Measurements from ENCODE around the gene TEPSIN.
A peak's percentile ranks its signal among the peaks of the same experiment; 100 is the strongest.

The TEPSIN gene

DNA sequence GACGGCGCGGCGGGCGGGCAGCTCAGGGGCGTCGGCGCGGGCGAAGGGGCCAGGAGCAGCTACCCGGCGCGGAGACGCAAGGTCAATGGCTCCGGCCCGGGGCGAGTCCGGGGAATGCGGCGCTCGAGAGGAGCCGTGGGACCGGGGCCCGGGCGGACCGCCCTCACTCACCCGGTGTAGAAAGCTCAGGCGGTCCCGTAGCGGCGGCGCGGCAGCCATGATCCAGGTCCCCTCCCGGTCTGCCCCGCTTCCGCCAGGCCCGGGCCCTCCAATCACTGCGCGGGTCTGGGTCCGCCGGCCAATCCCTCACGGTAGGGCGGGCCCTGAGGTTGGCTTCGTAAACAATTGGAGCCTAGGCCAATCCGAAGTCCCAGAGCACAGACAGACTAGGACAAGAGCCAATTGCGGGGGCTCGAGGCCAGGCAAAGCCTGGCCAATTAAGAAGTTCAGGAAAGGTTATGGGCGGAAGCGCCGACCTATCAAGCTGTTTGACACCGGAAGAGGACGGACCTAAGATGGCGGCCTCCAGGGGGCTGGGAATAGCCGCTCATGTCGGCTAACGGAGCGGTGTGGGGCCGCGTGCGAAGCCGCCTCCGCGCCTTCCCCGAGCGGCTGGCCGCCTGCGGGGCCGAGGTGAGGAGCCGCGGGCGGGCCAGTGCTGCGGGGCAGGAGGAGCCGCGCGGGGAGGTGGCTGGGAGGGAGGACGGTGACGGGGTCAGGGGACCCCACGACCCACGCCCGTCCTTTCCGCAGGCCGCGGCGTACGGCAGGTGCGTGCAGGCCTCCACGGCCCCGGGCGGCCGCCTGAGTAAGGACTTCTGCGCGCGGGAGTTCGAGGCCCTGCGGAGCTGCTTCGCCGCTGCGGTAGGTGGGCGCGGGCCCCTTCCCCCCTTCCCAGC, at the start of gene TEPSIN, which contains the start of gene NDUFAF8:
TEPSIN (minus strand) TSS at position 241 of the 899 bp plus-strand sequence; CDS start at position 219, 22 bp downstream.
NDUFAF8 (plus strand) TSS at position 504 of the 899 bp plus-strand sequence; CDS start at position 550, 46 bp downstream.
- DNase-seq (ENCODE audit: low spot score), result peak; percentile 100

GRCh38 chr17:81287741-81288430, 49.0 kb upstream of the TEPSIN start:
- no peak for DNase-seq (ENCODE audit: low spot score)

GRCh38 chr17:81287152-81287551, 48.3 kb upstream of the TEPSIN start:
- DNase-seq (ENCODE audit: low spot score), result no peak

GRCh38 chr17:81286491-81287145, 47.8 kb upstream of the TEPSIN start:
- no peak for DNase-seq (ENCODE audit: low spot score)

GRCh38 chr17:81285894-81286293, 47.0 kb upstream of the TEPSIN start:
- DNase-seq (ENCODE audit: low spot score), result no peak

GRCh38 chr17:81285179-81285878, 46.5 kb upstream of the TEPSIN start:
- peak; percentile 84 for DNase-seq (ENCODE audit: low spot score)

GRCh38 chr17:81282876-81283275, 44.0 kb upstream of the TEPSIN start:
- no peak for DNase-seq (ENCODE audit: low spot score)

DNA sequence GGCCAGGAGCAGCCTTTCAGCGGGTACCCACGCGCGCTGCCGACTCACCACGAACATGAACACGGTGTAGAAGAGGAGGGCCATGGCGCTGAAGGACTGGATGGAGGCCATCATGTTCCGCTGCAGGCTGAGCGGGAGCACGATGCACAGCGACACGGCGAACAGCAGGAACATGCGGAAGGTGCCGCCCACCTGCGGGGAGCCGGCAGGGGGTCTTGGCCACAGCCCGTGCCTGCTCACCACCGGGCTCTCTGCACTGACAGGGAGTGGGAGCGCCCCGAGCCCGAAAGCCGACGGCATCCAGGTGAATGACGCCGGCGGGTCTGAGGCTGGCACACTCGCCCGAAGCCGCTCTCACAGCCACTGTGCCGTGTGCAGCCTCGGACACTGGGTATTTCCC, 43.3 kb upstream of the TEPSIN start:
- no peak for DNase-seq (ENCODE audit: low spot score)

- DNase-seq (ENCODE audit: low spot score), result no peak
These were observed 41.7 kb upstream of the TEPSIN start for GRCh38 chr17:81280571-81280970.

GRCh38 chr17:81279278-81280275, 40.7 kb upstream of the TEPSIN start:
- DNase-seq (ENCODE audit: low spot score), result no peak

GRCh38 chr17:81278831-81279230, 40.0 kb upstream of the TEPSIN start:
- no peak for DNase-seq (ENCODE audit: low spot score)

- no peak for DNase-seq (ENCODE audit: low spot score)
These were observed 39.3 kb upstream of the TEPSIN start for GRCh38 chr17:81277946-81278693.

DNA sequence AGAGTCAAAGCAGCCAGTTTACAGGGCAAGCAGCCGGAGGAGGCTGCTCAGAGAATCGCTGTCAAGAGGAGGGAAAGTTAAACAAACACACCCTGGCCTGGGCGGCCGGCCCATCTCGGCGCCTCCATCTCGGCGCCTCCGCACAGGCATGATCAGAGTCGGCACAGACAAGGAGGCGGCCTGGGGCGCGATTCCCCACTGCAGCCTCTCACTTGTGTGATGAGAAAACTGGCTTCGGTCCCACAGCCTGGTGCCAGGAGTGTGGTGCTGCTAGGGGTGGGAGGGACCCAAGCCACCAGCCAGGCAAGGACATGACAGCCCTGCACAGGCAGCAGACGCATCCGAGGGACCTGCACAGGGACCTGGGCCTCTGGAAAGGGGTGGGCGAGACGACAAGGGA, 38.6 kb upstream of the TEPSIN start:
- DNase-seq (ENCODE audit: low spot score), result no peak

- DNase-seq (ENCODE audit: low spot score), result no peak
These were observed 37.9 kb upstream of the TEPSIN start for GRCh38 chr17:81276781-81277180.

DNA sequence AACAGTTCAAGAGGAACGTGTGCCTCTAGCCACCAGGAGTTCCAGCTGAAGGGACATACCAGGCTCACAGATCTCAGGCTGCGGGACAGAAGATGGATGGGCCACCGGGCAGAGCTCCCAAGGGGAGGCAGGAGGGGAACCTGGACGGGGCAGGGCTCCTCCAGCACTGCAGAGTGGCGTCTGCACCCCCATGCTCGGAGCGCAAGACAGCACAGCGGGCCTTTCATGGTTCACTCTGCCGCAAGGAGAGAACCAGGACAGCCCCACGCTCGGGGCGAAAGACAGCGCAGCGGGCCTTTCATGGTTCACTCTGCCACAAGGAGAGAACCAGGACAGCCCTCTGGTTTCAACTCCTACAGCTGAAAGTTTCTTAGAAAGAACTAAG, 35.6 kb upstream of the TEPSIN start:
- DNase-seq (ENCODE audit: low spot score), result no peak

- no peak for DNase-seq (ENCODE audit: low spot score)
These were observed 35.0 kb upstream of the TEPSIN start for GRCh38 chr17:81273698-81274470.

DNA sequence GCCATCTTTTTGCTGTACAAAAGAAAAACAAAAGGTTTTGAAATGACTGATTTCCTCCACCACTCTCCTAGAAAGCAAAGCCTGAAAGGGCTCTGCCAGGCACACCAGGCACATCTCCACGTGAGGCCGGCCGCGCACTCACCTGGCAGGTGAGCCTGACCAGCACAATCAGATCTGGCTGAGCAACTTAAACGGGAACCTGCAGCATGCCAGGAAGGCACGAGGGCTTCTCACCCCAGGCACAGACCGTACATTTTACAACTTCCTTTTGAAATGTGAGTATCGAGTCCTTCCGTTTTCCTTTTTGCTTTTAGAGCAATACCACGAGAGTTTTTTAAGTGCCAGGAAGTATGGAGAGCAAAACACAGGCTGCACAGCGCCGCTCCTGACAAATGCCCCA, 33.8 kb upstream of the TEPSIN start:
- no peak for DNase-seq (ENCODE audit: low spot score)

DNA sequence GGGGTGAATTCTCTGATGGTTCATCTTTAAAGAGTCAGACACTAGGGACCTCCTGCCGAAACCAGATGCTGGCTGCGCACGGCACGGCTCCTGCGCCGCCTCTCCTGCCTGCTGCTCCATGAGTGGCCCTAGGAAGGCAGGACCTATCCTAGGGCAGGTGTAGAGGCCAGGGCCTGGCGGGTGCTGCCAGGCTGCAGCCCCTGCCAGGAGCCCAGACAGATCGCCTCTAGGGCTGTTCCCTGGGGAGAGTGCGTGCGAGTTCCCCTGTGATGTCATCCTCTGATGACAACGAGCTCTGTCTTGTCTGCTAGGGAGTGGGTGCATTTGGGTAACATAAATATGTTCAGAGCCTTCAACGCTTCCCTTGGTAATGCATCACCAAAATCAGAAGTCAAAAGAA, 32.4 kb upstream of the TEPSIN start:
- DNase-seq (ENCODE audit: low spot score), result no peak

DNA sequence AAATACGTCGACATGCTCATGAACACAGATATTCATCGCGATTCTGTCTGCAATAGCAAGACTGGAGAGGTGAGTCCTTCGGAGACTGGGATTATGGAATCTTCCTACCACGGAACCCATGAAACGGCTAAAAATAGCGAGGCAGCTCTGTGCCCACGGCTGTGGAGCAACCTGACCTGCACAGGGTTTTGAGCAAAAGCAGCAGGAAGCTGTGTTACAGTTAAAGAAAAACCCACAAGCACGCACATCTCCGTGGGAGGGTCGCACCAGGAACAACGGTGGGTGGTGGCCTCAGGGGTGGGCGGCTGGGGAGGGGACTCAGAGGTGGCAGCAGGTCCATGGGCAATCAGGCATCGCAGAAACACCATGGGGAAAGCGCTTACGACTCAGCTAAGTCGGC, 31.4 kb upstream of the TEPSIN start:
- DNase-seq (ENCODE audit: low spot score), result no peak

Measured in kidney capillary endothelial cell (primary cell).